Panc1 (cell line): Measurements from ENCODE around the gene DCTN5. TPM values are rescaled to one million over a fixed set of nuclear protein-coding genes. Genes with fewer than 3 reads are reported as not detected.

Source experiments
- ATAC-seq: fragments of 200-7000 bp; cut with Tn5 transposase; 2 replicates; pipeline ENCODE4 v1.9.1; 2020; ENCODE audit warnings: mild to moderate bottlenecking, moderate library complexity
- BruUV-seq: library from RNA; stranded (reverse); fragments of 400-500 nt; replicated peaks from 2 replicates; lab custom pipeline; 2021; lab: Mats Ljungman, UMichigan
- CTCF ChIA-PET: fragments of 300-600 bp; sonication (Branson Sonifier 250); formaldehyde crosslinking; loops from one replicate; lab custom pipeline; 2022; ENCODE audit warnings: antibody characterized with exemption; lab: Charles Lee
- POLR2A ChIA-PET: fragments of 300-600 bp; sonication (Branson Sonifier 250); formaldehyde crosslinking; loops from one replicate; lab custom pipeline; 2022; ENCODE audit warnings: antibody characterized with exemption; lab: Charles Lee
- DNase-seq: peaks from one replicate; pipeline ENCODE4 v3.0.0-alpha.2; 2010; ENCODE audit warnings: low read depth, low spot score
- H3K27ac ChIP-seq: 2 replicates; pipeline ENCODE4 v1.5.1; 2011; ENCODE audit warnings: mild to moderate bottlenecking, low read length, inconsistent platforms
- H3K27me3 ChIP-seq: fragments of 200-500 bp; sonication (Bioruptor generic); 2 replicates; pipeline ENCODE4 v1.6.0; 2014; ENCODE audit warnings: low read length, inconsistent platforms; ENCODE audit not compliant: control insufficient read depth, insufficient read depth
- H3K36me3 ChIP-seq: fragments of 200-500 bp; sonication (Bioruptor generic); 2 replicates; pipeline ENCODE4 v1.5.1; 2014; ENCODE audit warnings: inconsistent platforms, mild to moderate bottlenecking, low read length, moderate library complexity; ENCODE audit not compliant: control insufficient read depth, insufficient read depth
- H3K4me1 ChIP-seq: 2 replicates; pipeline ENCODE4 v1.5.1; 2011; ENCODE audit warnings: inconsistent platforms, mild to moderate bottlenecking, low read length, moderate library complexity; ENCODE audit not compliant: control insufficient read depth, insufficient read depth
- H3K4me3 ChIP-seq, 2 experiments: 2 replicates each; pipeline ENCODE4 v1.5.1; 2011 to 2012; ENCODE audit warnings: low read depth in 2 of 2, low read length in 2 of 2, mild to moderate bottlenecking in 2 of 2, inconsistent platforms in 1 of 2, moderate library complexity in 1 of 2
- H3K9me3 ChIP-seq: fragments of 200-500 bp; sonication (Bioruptor generic); 2 replicates; pipeline ENCODE4 v1.5.1; 2014; ENCODE audit warnings: low read depth, mild to moderate bottlenecking, inconsistent platforms, low read length, moderate library complexity; ENCODE audit not compliant: control insufficient read depth, insufficient read depth
- POLR2AphosphoS5 ChIP-seq: IDR thresholded peaks from 2 replicates; pipeline ENCODE4 v1.6.1; 2012; ENCODE audit warnings: mild to moderate bottlenecking, low read depth, low read length, moderate library complexity
- SIN3A ChIP-seq: IDR thresholded peaks from 2 replicates; pipeline ENCODE4 v1.6.1; 2012; ENCODE audit warnings: low read depth, mild to moderate bottlenecking, low read length, moderate library complexity, borderline replicate concordance; ENCODE audit not compliant: insufficient read depth
- TCF7L2 ChIP-seq: IDR thresholded peaks from 2 replicates; pipeline ENCODE4 v1.6.1; 2011; ENCODE audit warnings: mild to moderate bottlenecking, low read depth, low read length, inconsistent platforms
- in situ Hi-C: cut with HindIII; loops from 2 replicates; pipeline ENCODE4 v1.10.0; 2016; ENCODE audit warnings: low sequenced_read_pairs, low pct_unique_long_range_greater_than_20kb
- intact Hi-C: fragments of 100-400 bp; cut with micrococcal nuclease; formaldehyde crosslinking; loops from one replicate; pipeline ENCODE4 v1.10.0; 2022; ENCODE audit not compliant: unreplicated experiment
- total RNA-seq: library from RNA; stranded (reverse); gene quantifications from one replicate; pipeline ENCODE4 v1.2.1, GENCODE V29; 2021; ENCODE audit not compliant: unreplicated experiment
- TF ChIP-seq, protein P1 (sequence below): fragments of 450-650 bp; IDR thresholded peaks from 2 replicates; pipeline ENCODE4 v1.5.1; 2017; ENCODE audit warnings: mild to moderate bottlenecking
- TF ChIP-seq, protein P2 (sequence below), 2 experiments: IDR thresholded peaks; 2 replicates each; pipeline ENCODE4 v1.6.1; 2011 to 2012; ENCODE audit warnings: low read depth in 2 of 2, control low read depth in 1 of 2, low read length in 1 of 2, mild to moderate bottlenecking in 1 of 2, moderate library complexity in 1 of 2; ENCODE audit not compliant: insufficient read depth in 1 of 2

DCTN5 gene
- total RNA-seq, 1 experiment from 2014 or later, result 72.9 TPM

DNA sequence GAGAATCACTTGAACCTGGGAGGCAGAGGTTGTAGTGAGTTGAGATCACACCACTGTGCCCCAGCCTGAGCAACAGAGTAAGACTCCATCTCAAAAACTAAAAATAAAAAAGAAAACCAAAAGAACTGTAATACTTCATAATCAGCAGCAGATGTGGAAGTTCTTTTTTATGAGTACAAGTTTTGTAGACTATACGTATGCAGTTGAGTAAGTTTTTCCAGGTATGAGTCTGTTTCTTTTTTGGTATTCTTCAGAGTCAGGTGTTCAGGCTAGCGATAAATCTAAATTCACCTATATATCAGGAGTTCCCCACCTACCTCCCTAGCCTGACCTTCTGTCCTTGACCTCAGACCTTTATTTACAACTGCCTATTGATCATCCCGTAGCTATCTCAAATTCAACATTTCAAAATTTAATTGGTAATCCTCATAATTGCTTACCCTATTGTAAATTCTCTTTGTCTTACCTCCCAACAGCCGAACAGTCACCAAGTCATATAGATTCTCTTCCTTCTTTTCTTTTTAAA, 10.7 kb downstream of the DCTN5 start:
- in situ Hi-C loops (no loop called here), intact Hi-C loops (no loop called here)
- ChIA-PET POLR2A (no interaction called here), CTCF (no interaction called here)
- TF ChIP-seq, protein P1, sequence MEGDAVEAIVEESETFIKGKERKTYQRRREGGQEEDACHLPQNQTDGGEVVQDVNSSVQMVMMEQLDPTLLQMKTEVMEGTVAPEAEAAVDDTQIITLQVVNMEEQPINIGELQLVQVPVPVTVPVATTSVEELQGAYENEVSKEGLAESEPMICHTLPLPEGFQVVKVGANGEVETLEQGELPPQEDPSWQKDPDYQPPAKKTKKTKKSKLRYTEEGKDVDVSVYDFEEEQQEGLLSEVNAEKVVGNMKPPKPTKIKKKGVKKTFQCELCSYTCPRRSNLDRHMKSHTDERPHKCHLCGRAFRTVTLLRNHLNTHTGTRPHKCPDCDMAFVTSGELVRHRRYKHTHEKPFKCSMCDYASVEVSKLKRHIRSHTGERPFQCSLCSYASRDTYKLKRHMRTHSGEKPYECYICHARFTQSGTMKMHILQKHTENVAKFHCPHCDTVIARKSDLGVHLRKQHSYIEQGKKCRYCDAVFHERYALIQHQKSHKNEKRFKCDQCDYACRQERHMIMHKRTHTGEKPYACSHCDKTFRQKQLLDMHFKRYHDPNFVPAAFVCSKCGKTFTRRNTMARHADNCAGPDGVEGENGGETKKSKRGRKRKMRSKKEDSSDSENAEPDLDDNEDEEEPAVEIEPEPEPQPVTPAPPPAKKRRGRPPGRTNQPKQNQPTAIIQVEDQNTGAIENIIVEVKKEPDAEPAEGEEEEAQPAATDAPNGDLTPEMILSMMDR, result no peak
- TF ChIP-seq POLR2AphosphoS5 (no peak), TCF7L2 (no peak), SIN3A (no peak)
- TF ChIP-seq, protein P2, sequence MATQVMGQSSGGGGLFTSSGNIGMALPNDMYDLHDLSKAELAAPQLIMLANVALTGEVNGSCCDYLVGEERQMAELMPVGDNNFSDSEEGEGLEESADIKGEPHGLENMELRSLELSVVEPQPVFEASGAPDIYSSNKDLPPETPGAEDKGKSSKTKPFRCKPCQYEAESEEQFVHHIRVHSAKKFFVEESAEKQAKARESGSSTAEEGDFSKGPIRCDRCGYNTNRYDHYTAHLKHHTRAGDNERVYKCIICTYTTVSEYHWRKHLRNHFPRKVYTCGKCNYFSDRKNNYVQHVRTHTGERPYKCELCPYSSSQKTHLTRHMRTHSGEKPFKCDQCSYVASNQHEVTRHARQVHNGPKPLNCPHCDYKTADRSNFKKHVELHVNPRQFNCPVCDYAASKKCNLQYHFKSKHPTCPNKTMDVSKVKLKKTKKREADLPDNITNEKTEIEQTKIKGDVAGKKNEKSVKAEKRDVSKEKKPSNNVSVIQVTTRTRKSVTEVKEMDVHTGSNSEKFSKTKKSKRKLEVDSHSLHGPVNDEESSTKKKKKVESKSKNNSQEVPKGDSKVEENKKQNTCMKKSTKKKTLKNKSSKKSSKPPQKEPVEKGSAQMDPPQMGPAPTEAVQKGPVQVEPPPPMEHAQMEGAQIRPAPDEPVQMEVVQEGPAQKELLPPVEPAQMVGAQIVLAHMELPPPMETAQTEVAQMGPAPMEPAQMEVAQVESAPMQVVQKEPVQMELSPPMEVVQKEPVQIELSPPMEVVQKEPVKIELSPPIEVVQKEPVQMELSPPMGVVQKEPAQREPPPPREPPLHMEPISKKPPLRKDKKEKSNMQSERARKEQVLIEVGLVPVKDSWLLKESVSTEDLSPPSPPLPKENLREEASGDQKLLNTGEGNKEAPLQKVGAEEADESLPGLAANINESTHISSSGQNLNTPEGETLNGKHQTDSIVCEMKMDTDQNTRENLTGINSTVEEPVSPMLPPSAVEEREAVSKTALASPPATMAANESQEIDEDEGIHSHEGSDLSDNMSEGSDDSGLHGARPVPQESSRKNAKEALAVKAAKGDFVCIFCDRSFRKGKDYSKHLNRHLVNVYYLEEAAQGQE (IDR thresholded peaks at IDR 0.05; ENCODE audit: insufficient read depth in 1 of 2, low read depth in 2 of 2, low read length in 1 of 2), result no peak
- H3K36me3 ChIP-seq, result peaks cover 2% of the 10 kb centered on the region; the same call in 1 of the 2 replicates
- H3K27ac ChIP-seq, result no peak overlapping the region
- DNase-seq, result no peak
- no peak for ATAC-seq
- no TSS peak for BruUV-seq
- H3K4me3 ChIP-seq, result no peak overlapping the region
- no peaks in the 10 kb centered on the region for H3K4me1 ChIP-seq
- H3K27me3 ChIP-seq, result no peaks in the 10 kb centered on the region
- no peaks in the 10 kb centered on the region for H3K9me3 ChIP-seq

DNA sequence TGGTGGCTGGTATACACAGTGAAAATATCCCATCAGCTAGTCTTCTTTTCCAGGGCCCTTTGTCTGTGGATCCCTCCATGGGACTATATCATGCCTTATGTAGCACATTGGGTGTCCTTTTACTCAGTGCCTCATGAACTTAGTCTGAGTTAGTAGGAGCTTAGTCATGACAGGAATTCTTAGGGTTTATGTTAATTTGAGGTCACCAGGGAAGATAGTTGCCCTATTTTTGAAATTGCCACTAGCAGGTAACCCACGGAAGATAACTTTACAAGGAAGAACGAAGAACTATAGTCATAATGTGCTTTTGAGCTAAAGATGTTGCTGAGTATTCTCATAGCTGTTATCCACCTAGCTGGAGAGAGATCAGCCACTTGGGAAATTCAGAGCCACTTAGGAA, 22.7 kb downstream of the DCTN5 start:
- in situ Hi-C loops, result no loop called here
- ChIA-PET POLR2A (interaction anchor here (0.6 kb wide), 1 partner anchor 102 kb away, joined by 5 read pairs; no protein-coding TSS in a partner anchor), CTCF (no interaction called here)
- no peak for TF ChIP-seq TCF7L2
- no peak for TF ChIP-seq SIN3A
- TF ChIP-seq POLR2AphosphoS5, result no peak
- TF ChIP-seq, protein P1, result no peak
- TF ChIP-seq, protein P2 (IDR thresholded peaks at IDR 0.05; ENCODE audit: insufficient read depth in 1 of 2, low read depth in 2 of 2, low read length in 1 of 2), result no peak
- ATAC-seq (no peak), DNase-seq (no peak)
- Histone ChIP-seq H3K36me3 (peaks cover 38% of the 10 kb centered on the region), H3K4me3 (no peak overlapping the region), H3K4me1 (no peaks in the 10 kb centered on the region), H3K27me3 (no peaks in the 10 kb centered on the region), H3K27ac (no peak overlapping the region), H3K9me3 (no peaks in the 10 kb centered on the region)
- BruUV-seq, result no TSS peak
- intact Hi-C loops, result no loop called here
